Stimulated activated CD8-positive, alpha-beta memory T cell treated with anti-CD3 and anti-CD28 coated beads, Interleukin-4, amount 100 ng/mL, for 48 hours (primary cell): ENCODE data around the gene FABP1.

Experiments used
- DNase-seq: peaks from one replicate; pipeline ENCODE4 v3.0.0-alpha.2; 2020

The FABP1 gene

GRCh38 chr2:88136817-88137216 is 9.0 kb upstream of the FABP1 start:
- DNase-seq = no peak

- no peak for DNase-seq
Measured at GRCh38 chr2:88133875-88134274, 6.0 kb upstream of the FABP1 start.

GRCh38 chr2:88131999-88132368 is 4.1 kb upstream of the FABP1 start:
- no peak for DNase-seq

GRCh38 chr2:88131201-88131998 is 3.5 kb upstream of the FABP1 start:
- no peak for DNase-seq

- DNase-seq = no peak
Measured at GRCh38 chr2:88129313-88129959, 1.6 kb upstream of the FABP1 start.

GRCh38 chr2:88128654-88129312 is 921 bp upstream of the FABP1 start:
- DNase-seq = no peak

GRCh38 chr2:88127638-88127887 is 299 bp downstream of the FABP1 start:
- DNase-seq = no peak

GRCh38 chr2:88126772-88127637 is 857 bp downstream of the FABP1 start:
- no peak for DNase-seq

GRCh38 chr2:88125924-88126771 is 1.7 kb downstream of the FABP1 start:
- no peak for DNase-seq

GRCh38 chr2:88125344-88125923 is 2.4 kb downstream of the FABP1 start:
- no peak for DNase-seq

GRCh38 chr2:88123975-88124917 is 3.6 kb downstream of the FABP1 start:
- no peak for DNase-seq

- DNase-seq = no peak
Measured at GRCh38 chr2:88123164-88123974, 4.5 kb downstream of the FABP1 start.

GRCh38 chr2:88122141-88122884 is 5.5 kb downstream of the FABP1 start:
- no peak for DNase-seq

GRCh38 chr2:88121678-88122077 is 6.2 kb downstream of the FABP1 start:
- no peak for DNase-seq

- no peak for DNase-seq
Measured at GRCh38 chr2:88117973-88118372, 9.9 kb downstream of the FABP1 start.

- no peak for DNase-seq
Measured at GRCh38 chr2:88116669-88117432, 11.0 kb downstream of the FABP1 start.

GRCh38 chr2:88115825-88116518 is 11.9 kb downstream of the FABP1 start:
- DNase-seq = no peak

GRCh38 chr2:88114889-88115288 is 13.0 kb downstream of the FABP1 start:
- DNase-seq = no peak
